Brain microvascular endothelial cell (primary cell): ENCODE measurements around the gene COX5A.
"Not testable (repeated sequence)": the region's sequence is repeated elsewhere in the genome, so short reads cannot be mapped to it uniquely, and the experiment has no call there.

Experiments
- DNase-seq: peaks from one replicate; pipeline ENCODE4 v3.0.0-alpha.2; 2020
- H3K27ac ChIP-seq: fragments of 250-450 bp; sonication (Bioruptor Pico); 2 replicates; pipeline ENCODE4 v1.5.1; 2020; ENCODE audit warnings: mild to moderate bottlenecking, moderate library complexity
- H3K27me3 ChIP-seq: fragments of 250-450 bp; sonication (Bioruptor Pico); replicated peaks from 2 replicates; pipeline ENCODE4 v1.5.1; 2020; ENCODE audit warnings: mild to moderate bottlenecking
- H3K36me3 ChIP-seq: fragments of 250-450 bp; sonication (Bioruptor Pico); replicated peaks from 2 replicates; pipeline ENCODE4 v1.5.1; 2020; ENCODE audit warnings: mild to moderate bottlenecking
- H3K4me3 ChIP-seq: 2 replicates; pipeline ENCODE4 v1.5.1; 2011; ENCODE audit warnings: low read depth, mild to moderate bottlenecking, control low read depth, low read length, moderate library complexity
- CTCF ChIP-seq: IDR thresholded peaks from 2 replicates; pipeline ENCODE4 v1.5.1; 2011; ENCODE audit warnings: low read depth, mild to moderate bottlenecking, moderate library complexity, low read length, control low read depth, inconsistent platforms; ENCODE audit errors: missing control alignments
- in situ Hi-C: cut with HindIII; loops from 2 replicates; pipeline ENCODE4 v1.10.0; 2017; ENCODE audit warnings: low sequenced_read_pairs, low pct_ligation_motif_present

COX5A gene

GRCh38 chr15:74955017-74955416 lies 17.1 kb upstream of the COX5A start:
- DNase-seq = no peak
- Histone ChIP-seq H3K27me3 (peaks cover 4% of the 10 kb centered on the region), H3K36me3 (no peaks in the 10 kb centered on the region), H3K4me3 (peak overlapping the region; percentile 3), H3K27ac (no peak overlapping the region)
- in situ Hi-C loops = no loop called here
- no peak for TF ChIP-seq CTCF

- peaks cover 4% of the 10 kb centered on the region for H3K27me3 ChIP-seq
- no peak overlapping the region for H3K27ac ChIP-seq
- no peaks in the 10 kb centered on the region for H3K36me3 ChIP-seq
- peak; percentile 89 for DNase-seq
- peak overlapping the region; percentile 12 for H3K4me3 ChIP-seq
- TF ChIP-seq CTCF = no peak
- in situ Hi-C loops = no loop called here
Observed at GRCh38 chr15:74954515-74954914, 16.6 kb upstream of the COX5A start.

GRCh38 chr15:74951006-74951405 lies 13.1 kb upstream of the COX5A start:
- no peak for TF ChIP-seq CTCF
- no peak overlapping the region for H3K27ac ChIP-seq
- no peaks in the 10 kb centered on the region for H3K36me3 ChIP-seq
- no peak for DNase-seq
- H3K27me3 ChIP-seq = no peaks in the 10 kb centered on the region
- in situ Hi-C loops = no loop called here
- no peak overlapping the region for H3K4me3 ChIP-seq

GRCh38 chr15:74950078-74950908 lies 12.4 kb upstream of the COX5A start:
- no peak overlapping the region for H3K27ac ChIP-seq
- in situ Hi-C loops = no loop called here

GRCh38 chr15:74937272-74937589 lies 642 bp downstream of the COX5A start:
- Histone ChIP-seq H3K27me3 (no peaks in the 10 kb centered on the region), H3K27ac (peak overlapping the region; percentile 86), H3K36me3 (no peaks in the 10 kb centered on the region), H3K4me3 (peak overlapping the region; percentile 94)
- in situ Hi-C loops = no loop called here
- TF ChIP-seq CTCF = no peak
- DNase-seq = no peak

More at GRCh38 chr15:74950078-74950908, 12.4 kb upstream of the COX5A start:
- Histone ChIP-seq H3K27me3 (no peaks in the 10 kb centered on the region), H3K36me3 (no peaks in the 10 kb centered on the region), H3K4me3 (no peak overlapping the region)
- DNase-seq = peak; percentile 77
- TF ChIP-seq CTCF = peak; percentile 99

GRCh38 chr15:74935193-74935592 lies 2.7 kb downstream of the COX5A start:
- TF ChIP-seq CTCF = peak; percentile 24
- H3K27me3 ChIP-seq, H3K27ac ChIP-seq, DNase-seq, in situ Hi-C loops, H3K4me3 ChIP-seq, H3K36me3 ChIP-seq: not testable (repeated sequence)
